AG20443 (cell line): ENCODE measurements around the gene CACNA2D3.
"Not testable (repeated sequence)": the region's sequence is repeated elsewhere in the genome, so short reads cannot be mapped to it uniquely, and the experiment has no call there.

Source experiments
- DNase-seq: peaks from one replicate; pipeline ENCODE4 v3.0.0; 2012; ENCODE audit warnings: low spot score, mixed read lengths

Gene CACNA2D3

DNA sequence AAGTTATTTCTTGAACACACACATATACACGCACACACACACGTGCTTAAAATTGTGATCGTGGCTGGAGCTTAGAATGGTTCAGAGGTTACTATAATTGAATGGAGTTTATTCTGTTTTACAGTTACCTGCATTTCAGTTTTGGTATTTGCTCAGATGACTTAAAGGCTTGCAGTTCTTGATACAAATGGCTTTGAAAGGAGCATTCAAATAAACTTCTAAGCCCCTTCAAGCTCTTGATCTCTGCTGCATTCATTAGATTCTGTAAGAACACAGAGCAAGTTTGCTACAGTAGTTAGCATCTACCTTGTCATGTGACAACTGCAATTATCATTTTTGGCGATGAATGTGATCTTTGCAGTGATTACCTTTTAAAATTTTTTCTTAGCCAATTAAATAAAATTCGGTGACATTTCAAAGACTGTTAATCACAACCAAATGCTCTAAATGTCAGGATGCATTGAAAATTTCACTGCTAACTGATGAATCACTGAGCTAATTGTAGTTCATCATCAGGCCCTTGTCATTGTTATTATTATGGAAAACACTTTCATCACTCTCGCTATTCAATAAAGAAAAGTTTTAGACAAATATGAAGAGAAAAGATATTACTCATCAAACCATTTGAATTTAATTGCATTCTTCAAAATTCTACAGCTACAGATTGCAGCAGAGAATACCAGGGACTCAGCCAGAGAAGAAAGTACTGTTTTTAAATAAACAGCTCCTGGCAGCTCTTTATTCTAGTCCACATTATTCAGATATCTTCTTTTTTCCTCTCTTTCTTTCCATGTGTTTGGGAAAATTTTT is 509.4 kb downstream of the CACNA2D3 start:
- no peak for DNase-seq

DNA sequence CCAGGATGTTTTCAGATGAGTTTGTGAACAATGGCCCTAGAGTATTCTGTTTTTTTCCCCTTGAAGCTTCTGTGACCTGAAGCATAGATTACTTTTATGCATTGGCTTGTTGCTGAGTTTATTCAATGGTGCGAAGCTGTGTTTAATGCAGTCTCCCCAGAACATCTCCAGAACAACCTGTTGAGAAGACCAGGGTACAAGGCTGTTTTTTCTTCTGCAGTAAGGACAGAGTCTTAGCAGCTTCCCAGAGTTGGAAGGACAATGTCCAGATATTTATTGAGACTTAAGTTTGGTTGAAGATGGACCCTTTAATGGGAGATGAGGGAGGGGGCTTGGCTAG is 509.9 kb downstream of the CACNA2D3 start:
- DNase-seq, result no peak

DNA sequence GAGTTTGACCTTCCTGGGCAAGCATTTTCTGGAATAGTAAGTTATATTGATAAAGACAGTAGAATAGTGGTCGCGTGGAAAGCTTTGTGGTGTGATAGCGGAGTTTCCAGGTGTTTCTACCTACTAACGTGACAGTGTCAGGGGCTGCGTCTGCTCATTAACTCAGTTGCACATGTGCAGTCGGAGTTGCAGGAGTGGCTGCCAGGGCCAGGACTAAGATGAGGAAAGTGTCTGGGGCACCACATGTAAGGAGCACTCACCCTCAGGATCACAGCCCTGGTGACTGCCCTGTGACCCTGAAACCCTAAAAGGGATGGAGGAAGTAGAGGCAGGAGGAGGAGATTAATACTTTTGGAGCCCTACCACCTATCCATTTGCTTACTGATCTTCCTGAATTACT is 510.5 kb downstream of the CACNA2D3 start:
- DNase-seq, result no peak

DNA sequence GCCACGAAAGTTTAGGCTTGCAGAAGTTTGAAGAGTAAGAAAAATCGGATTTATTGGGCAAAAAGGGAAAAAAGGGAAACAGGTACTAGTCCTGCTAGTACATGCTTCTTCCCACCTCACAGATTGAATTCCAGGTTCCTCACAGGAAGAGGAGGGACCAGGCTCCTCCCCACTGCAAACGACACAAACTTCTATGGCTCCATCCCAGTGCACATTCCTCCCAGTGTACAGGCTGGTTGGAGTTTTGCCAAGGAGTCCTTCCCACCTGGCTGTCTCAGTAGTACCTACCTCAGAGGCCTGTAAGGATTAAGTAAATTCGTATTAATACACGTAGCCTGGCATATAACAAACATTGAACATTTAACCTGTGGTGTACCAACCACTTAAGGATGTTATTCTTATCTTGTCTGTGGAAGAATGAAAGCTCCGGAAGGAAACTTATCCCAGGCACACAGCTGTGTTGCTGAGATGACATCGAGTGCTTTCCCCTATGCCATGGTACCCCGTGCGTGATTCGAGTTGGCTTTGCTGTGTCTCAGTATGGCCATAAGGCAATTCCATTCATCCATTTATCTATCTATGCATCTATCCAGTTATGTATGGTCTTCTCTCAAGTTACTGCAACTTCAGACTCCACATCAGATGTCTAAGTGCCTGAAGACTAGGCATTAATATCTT is 511.2 kb downstream of the CACNA2D3 start:
- no peak for DNase-seq

DNA sequence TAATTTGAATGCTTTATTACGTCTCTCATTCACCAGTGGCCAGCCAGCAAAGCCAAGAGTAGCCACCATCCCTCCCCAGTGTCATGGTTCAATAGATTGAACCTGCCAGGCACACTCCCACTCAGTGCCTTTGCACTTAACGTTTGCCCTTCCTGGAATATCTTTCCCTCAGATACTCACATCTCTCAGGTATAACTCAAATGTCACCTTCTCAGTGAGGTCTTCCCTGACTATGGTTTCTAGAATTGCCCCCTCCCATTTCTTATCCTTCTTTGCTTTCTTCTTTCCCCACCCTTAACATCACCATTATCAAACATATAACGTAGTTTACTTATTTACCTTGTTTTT is 511.7 kb downstream of the CACNA2D3 start:
- DNase-seq, result no peak

DNA sequence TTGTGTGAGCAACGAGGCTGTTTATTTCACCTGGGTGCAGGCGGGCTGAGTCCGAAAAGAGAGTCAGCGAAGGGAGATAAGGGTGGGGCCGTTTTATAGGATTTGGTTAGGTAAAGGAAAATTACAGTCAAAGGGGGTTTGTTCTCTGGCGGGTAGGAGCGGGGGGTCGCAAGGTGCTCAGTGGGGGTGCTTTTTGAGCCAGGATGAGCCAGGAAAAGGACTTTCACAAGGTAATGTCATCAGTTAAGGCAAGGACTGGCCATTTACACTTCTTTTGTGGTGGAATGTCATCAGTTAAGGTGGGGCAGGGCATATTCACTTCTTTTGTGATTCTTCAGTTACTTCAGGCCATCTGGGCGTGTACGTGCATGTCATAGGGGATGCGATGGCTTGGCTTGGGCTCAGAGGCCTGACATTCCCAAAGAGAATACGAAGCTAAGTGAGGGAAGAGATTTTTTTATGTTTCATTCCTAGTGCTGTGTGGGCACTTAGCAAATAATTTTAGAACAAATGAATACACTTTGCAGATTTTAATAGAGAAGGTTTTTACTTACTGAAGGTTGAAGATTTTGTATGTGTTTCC is 517.5 kb downstream of the CACNA2D3 start:
- DNase-seq, result not testable (repeated sequence)

DNA sequence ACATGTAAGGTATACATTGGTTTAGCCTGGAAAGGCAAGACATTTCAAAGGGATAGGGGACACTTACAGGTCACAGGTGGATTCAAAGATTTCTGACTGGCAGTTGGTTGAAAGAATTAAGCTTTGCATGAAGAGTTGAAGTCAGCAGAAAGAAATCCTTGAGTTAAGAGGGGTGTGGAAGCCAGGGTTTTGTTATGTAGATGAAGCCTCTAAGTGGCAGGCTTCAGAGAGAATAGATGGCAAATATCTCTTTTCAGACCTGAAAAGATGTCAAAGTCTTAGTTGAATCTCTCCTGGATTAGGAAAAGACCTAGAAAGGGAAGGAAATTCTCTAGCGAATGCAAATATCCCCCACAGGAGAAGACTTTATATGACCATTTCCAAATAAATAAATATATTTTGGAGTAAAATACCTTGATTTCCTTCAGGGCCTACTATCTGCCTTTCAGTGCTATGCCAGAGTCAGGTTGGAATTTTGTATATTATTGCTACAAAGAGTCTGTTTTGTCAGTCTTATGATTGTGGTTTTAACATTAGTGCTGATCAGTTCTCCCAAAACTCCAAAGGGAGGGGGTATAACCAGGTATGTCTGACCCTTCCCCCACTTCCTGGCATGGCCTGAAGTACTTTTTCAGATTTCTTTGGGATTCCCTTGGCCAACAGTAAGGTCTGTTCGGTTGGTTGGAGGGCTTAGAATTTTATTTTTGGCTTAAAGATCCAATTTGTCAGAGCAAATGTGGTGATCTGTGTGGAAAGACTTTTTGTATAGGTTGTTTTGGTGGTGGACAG is 519.1 kb downstream of the CACNA2D3 start:
- no peak for DNase-seq

DNA sequence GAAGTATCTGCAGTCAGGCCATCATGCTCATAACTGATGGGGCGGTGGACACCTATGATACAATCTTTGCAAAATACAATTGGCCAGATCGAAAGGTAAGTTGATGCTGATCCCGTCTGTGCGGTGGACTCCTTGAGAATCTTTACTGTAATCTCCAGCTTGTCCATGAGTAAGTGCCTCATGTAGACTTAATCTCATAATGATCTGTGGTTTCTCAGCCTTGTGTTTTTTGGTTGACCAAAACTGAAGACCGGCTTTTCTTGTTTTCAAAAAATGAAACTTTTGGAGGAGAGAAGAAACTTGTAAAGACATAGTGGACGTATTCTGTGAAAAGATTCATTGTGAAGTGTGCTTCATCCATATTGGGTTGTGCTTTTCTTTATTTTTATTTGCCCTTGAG is 519.8 kb downstream of the CACNA2D3 start:
- no peak for DNase-seq

DNA sequence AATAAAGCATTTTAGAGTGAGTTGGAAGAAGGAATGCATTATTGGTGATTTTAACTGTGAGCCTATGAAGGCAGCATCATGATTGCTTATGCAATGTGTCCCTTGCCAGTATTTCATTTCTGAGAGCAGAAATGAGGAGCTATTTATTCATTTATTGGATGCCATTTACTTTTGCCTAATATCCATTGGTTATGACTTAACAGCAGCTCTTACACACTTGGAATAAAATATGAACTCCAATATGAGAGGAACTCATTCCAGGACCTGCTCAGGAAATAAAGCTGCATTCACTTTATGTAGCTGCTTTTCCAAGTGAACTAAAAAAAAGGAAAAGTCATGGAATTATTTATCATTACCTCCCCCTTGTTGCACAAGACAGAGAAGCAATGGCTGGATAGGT is 525.4 kb downstream of the CACNA2D3 start:
- DNase-seq, result no peak

DNA sequence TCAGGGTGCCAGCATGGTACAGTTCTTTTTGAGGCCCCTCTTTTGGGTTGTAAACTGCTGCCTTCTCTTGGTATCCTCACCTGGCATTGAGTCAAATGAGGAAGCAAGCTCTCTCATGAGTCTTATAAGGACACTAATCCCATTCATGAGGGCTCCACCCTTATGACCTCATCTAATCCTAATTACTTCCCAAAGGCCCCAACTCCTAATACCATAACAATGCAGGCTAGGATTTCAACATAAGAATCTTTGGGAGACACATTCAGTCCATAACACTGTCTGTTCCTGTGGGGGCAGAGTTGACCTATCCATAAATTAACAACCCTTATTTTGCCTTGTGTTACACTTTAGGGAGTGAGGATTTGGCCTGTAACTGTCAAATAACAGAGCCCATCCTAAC is 527.2 kb downstream of the CACNA2D3 start:
- no peak for DNase-seq

DNA sequence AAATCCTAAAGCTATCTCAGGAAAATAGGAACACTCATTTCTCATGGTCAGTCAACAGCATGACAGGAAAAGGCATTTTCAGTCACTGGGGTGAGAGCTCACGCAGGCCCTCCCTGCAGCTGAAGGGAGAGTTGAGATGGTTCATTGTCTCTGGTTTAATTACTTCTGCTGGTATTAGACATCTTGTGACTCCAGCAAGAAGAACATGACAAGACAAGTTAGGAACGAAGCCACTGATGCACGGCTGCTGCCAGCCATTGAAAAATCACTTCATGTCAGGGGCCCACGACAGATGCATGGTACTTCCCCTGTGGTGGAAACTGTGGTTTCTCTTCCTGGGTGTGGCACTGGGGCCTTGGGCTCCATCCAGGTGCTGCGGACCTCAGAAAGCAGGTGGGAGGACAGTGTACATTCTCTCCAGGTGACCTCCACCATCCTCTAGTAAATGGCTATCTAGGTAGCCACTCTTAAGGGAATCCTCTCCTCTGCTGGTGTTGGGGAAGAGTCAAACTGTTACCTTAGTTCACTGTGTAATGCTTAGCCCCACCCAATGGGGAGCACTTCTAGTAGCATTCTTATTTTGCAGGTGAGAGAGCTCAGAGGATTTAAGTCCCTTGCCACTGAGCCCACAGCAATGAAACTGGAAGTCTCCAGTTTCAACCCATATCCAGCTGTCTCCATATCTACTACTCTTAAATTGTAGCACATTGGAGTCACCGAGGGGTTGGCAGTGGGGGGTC is 531.3 kb downstream of the CACNA2D3 start:
- no peak for DNase-seq

DNA sequence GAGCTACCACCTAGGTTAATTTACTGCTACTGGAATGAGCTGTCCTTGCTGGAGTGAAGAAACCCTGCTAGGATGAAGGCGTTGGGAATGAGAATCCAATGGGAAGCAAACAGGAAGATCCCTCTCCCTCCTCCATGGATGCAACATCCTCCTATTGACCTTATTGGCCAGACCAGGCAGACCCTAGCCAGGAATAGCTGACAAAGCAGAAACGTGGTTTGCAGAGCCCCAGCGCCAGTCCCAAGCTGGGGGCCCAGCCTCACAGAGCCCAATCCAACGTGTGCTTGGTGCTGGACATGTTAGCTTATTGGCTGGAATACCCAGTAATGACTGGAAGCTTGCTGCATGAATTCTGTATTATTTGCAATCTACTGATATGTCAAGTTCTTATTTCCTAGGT is 532.4 kb downstream of the CACNA2D3 start:
- no peak for DNase-seq

DNA sequence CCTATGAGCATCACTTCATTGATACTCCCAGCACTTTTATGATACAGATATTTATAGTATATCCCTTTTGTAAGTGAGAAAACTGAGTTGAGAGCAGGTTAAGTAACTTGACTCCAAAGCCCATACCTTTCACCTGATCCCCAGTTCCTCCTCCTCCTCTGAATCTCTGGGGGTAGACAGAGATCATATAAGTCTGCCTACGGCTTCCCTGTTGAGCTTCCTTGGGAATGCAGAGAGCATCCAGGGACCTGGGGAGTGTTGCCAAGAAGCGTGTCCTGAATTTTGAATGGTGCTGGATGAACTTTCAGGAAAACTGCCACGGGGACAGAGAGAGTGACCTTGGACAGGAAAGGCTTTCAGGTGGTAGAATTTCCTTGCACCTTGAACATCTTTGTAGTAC is 537.0 kb downstream of the CACNA2D3 start:
- DNase-seq, result no peak

DNA sequence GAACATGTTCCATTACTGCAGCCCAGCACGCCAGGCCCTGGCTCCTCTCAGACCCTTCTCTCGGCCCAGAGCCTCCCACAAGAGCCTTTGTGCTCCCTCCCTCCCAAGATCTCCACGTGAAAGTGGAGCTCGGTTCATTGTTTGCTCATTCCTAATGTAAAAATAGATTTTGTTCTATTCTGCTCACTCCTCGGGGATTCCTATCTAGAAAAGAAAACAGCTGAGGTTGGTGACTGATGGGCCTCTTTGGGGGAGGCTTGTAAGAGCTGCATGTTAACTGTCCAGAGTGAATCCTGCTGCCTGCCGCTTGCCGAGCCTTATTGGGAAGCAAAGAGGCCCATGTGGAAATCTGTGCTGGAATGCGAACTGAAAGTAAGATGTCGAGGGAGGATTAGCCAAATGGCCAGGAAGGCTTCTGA is 538.4 kb downstream of the CACNA2D3 start:
- no peak for DNase-seq

DNA sequence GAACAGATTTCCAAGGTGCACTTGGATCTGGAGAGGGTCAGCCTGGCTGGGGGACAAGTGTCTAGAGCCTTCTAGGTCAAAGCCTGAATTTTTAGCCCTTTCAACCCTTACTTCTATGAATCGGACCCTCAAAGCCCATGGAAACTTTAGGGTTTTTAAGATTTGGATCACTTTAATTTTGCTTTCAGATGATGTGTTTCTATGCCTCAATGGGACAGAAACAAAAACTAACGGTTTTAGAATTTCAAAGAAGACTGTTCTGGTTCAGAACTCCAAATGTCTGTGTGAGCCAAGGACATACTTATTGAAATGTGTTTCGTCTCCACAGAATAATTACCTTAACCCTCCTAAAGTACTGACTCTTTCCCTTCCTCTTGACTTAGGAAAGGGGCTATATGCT is 538.8 kb downstream of the CACNA2D3 start:
- DNase-seq, result no peak

DNA sequence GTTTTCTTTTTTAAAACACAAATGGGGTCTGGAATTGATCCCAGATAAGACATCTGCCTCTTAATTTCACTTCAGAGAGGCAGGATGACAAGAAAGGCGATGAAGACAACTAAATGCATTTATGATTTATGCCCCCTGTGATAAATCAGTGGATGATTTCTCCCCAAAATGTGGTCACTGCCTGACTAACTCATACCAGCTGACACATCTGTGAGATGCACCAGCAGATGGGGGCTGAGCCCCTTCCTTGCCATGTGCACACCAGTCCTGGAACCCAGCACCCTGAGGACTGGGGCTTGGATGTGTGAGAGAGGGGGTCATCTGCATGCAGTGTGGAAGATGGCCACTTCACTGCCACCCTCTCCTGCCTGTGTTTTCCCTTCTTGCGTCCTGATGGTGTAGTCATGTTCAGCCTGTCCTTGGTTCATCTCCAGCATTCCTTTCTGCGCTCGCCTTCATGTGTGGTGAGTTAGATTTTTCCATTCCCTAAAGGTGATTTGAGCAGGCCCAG is 541.2 kb downstream of the CACNA2D3 start:
- DNase-seq, result no peak

DNA sequence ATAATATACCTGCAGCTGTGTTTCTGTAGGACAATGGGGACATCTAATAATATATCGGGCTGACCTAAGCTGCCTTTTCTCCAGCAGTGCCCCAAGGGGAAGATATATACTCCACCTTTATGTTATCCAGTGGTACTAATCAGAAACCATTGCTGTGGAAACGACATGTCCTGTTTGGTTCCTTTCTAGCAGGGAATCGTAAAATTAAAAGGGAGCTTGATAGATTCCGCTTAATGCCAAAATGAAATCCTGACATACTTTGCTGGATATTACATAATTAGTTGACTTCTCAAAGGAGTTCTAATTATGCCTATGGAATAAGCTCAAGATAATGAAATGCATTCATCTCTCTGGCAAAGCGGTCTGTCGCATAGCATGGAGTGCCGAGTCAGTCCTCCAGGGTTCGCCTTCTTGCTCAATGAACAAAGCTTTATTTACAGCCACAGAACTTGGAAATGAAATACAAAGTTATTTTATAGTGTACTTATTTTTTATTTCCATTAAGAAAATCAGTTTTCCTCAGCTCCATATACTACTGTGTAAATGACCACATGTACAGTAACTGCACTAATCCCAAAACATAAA is 542.8 kb downstream of the CACNA2D3 start:
- DNase-seq, result no peak

DNA sequence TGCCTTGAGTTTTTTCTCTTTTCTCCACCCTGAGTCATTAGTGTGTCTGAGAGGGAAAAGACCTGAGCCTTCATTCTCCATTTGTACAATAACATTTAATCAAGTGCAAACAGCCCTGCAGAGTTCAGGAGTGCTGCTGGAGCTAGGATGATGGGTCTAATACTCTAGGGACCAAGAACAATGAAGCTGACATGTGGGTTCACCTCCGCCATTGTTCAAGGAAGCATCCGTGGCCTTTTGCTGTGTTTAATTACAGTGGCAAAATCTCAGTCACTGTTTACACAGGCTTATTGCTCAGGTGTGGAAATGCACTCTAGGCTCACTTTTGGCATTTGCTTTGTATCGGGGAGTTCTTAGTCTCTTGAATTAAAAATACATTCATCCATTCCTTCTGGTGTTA is 545.9 kb downstream of the CACNA2D3 start:
- DNase-seq, result no peak

DNA sequence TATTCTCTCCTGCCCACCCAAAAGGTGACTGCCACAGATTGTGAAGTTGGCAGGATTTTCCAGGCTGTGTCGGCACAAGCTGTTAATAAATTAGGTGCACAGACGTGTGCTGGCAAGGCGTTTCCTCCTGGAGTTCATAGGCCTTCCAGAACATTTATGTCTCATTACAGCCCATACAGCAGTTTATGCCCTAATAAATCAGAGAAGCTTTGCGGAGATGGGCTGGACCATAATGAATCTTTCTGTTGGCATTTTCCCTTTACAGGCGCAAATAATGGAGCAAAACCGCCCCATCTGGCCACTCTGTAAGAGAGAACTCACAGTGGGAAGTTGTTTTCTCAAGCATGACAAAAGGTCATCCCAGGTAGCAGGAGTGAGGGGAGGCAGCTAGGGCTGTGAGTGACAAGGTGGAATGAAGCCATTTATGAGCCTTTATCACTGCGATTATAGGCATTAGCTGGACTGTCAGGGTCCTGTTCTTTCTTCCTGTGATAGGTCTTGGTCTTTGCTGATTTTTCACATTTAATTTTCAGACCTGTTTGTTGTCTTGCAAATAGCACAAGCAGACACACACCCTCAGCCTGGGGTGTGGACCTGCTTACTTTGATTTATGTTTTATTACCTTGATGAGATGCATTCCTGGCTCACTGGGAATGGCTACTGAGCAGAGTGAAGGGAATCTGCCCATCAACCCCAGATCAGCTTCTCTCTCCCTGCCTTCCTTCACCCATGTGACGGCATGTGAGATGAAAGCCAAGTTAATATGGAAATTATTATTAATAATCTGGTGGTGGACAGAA is 548.0 kb downstream of the CACNA2D3 start:
- no peak for DNase-seq

DNA sequence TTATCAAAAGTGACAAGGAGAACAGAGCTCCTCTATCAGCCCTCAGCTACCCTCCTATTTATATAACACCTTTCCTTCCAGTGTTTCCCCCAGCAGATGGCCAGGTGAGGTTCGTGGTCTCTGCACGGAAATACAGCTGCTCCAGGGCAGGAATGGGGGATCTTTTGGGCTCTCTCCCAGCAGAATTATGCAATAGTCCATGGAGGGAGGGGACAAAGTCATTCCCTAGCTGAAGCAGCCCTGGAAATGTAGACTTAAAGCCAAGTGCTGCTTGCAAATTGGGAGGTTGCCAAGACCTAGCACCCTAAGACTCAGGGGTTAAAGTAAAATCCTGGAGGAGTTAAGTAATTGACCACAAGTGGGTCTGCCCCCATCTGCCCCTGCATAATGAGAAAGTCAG is 549.2 kb downstream of the CACNA2D3 start:
- DNase-seq, result no peak

DNA sequence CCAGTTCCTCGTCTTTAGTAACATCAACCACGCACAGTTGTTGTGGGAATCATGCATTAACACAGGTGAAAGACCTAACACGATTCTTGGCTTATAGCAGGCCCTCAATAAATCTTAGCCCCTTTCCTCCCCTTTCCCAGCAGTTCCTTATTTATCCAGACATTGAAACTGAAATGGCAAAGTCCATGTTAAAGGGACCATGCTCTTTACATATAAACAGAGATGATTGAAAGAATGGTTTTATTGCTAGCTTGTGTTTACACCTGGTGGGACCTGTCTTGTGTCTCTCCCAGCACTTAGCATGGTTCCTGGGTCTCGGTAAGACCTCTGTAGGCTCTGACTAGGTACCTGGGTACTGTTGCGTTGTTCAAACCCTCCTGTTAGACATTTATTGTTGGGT is 553.7 kb downstream of the CACNA2D3 start:
- DNase-seq, result no peak
